Loucy (cell line): ENCODE data around the gene SLC35E4.

Experiments
- CTCF ChIP-seq: fragments of 200-600 bp; sonication (generic); conservative IDR thresholded peaks from 2 replicates; pipeline ENCODE4 v1.5.1; 2014; ENCODE audit warnings: mild to moderate bottlenecking, antibody characterized with exemption, low read length
- EZH2phosphoT487 ChIP-seq: fragments of 200-600 bp; IDR thresholded peaks from 2 replicates; pipeline ENCODE4 v1.6.1; 2018; ENCODE audit warnings: antibody characterized with exemption, mild to moderate bottlenecking, moderate library complexity, borderline replicate concordance

- peak; percentile 42 for TF ChIP-seq CTCF
- TF ChIP-seq EZH2phosphoT487: no peak
Measured at GRCh38 chr22:30635273-30636225, at the start of gene SLC35E4.
